SK-N-MC (cell line): ENCODE results near the gene LBX2.

Experiments used
- DNase-seq: peaks from one replicate; pipeline ENCODE4 v3.0.0-alpha.2; 2011; ENCODE audit warnings: low read depth, low spot score
- H3K27ac ChIP-seq: fragments of 200-600 bp; sonication (generic); 2 replicates; pipeline ENCODE4 v1.5.1; 2016; ENCODE audit warnings: mixed run types
- H3K36me3 ChIP-seq: fragments of 200-600 bp; sonication (generic); 2 replicates; pipeline ENCODE4 v1.6.1; 2017; ENCODE audit warnings: antibody characterized with exemption, low read length, mixed read lengths; ENCODE audit not compliant: insufficient read depth
- H3K4me3 ChIP-seq: fragments of 200-600 bp; sonication (generic); 2 replicates; pipeline ENCODE4 v1.5.1; 2016
- H3K9ac ChIP-seq: fragments of 200-600 bp; sonication (generic); 2 replicates; pipeline ENCODE4 v1.8.0; 2017; ENCODE audit warnings: mixed run types, mixed read lengths; ENCODE audit not compliant: insufficient read length
- H3K9me3 ChIP-seq: fragments of 200-600 bp; sonication (generic); 2 replicates; pipeline ENCODE4 v1.6.1; 2017; ENCODE audit warnings: low read depth, mild to moderate bottlenecking, antibody characterized with exemption, low read length, moderate library complexity, mixed read lengths
- EZH2 ChIP-seq: fragments of 200-600 bp; sonication (generic); IDR thresholded peaks from one replicate; pipeline ENCODE4 v1.6.1; 2017; ENCODE audit warnings: antibody characterized with exemption
- FOXP2 ChIP-seq: optimal IDR thresholded peaks from 2 replicates; pipeline ENCODE3; 2011; ENCODE audit warnings: mild to moderate bottlenecking, moderate library complexity; ENCODE audit not compliant: insufficient read depth; ENCODE audit errors: extremely low read length, control extremely low read depth
- POLR2AphosphoS5 ChIP-seq: IDR thresholded peaks from 2 replicates; pipeline ENCODE4 v1.6.1; 2012; ENCODE audit warnings: mild to moderate bottlenecking, low read depth, low read length, borderline replicate concordance

The LBX2 gene

DNA sequence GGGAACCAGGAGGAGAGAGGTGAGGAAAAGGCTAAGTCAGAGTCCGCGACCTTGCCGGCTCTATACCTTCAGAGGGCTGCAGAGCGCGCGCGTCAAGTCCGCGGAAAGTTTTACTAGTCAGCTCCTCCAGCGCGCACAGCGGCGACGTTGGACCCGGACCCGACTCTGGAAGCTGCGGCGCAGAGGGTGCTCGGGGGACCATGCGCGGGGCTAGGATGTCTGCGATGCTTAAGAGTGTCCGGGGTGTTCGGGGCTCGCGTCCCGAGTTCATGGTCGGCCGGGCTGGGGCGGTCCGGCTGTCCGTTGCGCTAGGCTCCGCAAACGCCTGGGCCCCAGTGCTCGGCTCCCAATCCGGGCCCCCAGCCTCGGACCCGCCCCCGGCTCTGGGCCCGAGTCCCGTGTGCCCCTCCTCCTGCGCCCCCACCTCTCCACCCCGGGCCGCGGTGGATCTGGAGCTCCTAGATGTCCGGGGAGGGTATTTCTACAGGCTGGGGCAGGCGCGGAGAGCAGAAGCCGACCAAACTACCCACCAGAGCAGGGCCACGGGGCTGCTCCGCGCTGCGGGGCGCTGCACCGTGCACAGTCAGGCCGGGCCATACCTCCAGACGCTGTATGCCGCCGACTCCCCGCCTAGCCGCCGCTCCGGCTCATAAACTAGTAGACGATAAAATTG, at the start of gene LBX2:
LBX2 (minus strand) TSS at position 337 of the 673 bp plus-strand sequence; CDS start at position 271, 66 bp downstream.
- Histone ChIP-seq H3K9me3 (no peaks in the 10 kb centered on the region), H3K9ac (peak within 1 kb of the TSS; percentile 64), H3K27ac (no peak within 1 kb of the TSS), H3K36me3 (no peaks in the 10 kb centered on the region), H3K4me3 (peak within 1 kb of the TSS; percentile 81)
- TF ChIP-seq EZH2 (no peak), FOXP2 (no peak), POLR2AphosphoS5 (no peak)
- no peak for DNase-seq

DNA sequence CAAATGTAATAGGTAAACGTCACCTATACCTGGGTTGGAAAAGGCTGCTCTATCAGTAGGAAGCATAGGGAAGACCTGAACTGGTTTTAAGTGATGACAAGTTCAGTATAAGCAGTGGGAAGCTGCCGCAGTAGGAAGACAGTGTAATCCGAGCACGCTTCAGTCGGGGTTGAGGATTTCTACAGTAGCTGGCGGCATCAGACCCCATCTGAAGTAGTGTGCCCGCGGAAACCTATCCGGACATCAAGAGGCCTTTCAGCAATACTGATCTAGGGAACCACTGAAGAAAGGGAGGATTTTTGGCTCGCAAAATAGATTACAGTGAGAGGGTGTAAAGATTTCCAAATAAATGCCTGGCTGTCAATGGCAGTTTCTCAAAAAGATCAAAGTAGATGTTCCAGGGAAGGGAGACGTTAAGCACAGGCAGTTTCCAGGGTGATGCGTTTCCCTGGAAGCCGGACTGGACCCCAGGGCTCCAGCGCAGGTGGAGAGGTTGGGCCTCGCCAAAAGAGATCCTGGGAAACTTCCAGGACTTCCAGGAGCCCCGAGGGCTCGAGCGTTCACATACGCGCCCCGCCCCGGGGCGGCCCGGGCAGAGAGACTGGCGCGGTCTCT, 49.0 kb upstream of the LBX2 start:
- TF ChIP-seq EZH2 (no peak), POLR2AphosphoS5 (no peak), FOXP2 (no peak)
- no peaks in the 10 kb centered on the region for H3K9me3 ChIP-seq
- no peak overlapping the region for H3K27ac ChIP-seq
- H3K9ac ChIP-seq: peak overlapping the region; percentile 59
- no peaks in the 10 kb centered on the region for H3K36me3 ChIP-seq
- no peak for DNase-seq
- peak overlapping the region; percentile 76 for H3K4me3 ChIP-seq

DNA sequence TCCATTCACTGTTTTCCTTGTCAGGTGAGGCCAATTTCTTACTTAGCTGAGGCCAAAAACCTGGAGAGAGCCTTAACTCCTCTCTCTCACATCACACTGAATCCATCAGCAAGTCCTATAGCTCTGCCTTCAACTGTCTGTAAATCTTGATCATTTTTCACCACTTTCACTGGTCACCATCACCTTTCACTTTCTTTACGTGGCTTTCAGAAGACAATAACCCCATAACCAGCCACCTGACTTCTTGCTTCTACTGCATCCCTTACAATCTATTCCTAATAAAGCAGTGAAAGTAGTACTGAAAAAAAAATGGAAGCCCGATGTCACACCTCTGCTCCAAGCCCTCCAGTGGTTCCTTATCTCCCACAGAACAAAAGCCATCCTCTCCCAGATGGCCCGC, 46.6 kb upstream of the LBX2 start:
- Histone ChIP-seq H3K36me3 (no peaks in the 10 kb centered on the region), H3K9me3 (no peaks in the 10 kb centered on the region), H3K9ac (no peak overlapping the region), H3K4me3 (no peak overlapping the region), H3K27ac (no peak overlapping the region)
- DNase-seq: no peak
- TF ChIP-seq FOXP2 (no peak), EZH2 (no peak), POLR2AphosphoS5 (no peak)

DNA sequence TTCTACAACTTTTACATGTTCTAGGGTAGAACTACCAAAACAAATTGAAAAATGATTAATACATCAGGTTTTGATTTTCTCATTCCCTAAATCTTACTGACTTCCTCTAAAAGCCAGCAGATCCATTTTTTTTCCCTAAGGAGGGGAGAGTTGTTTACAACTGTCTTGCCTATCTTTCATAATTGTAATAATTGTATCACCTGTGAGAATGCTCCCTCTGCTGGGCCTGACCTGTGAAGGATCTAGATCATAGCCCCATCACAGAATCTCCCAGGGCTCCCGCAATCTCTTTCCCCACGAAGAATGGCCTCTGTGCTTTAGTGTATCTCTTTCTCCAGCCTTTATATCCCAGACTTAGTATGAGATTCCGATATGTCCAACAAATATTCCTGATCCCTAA, 45.2 kb upstream of the LBX2 start:
- H3K9me3 ChIP-seq: no peaks in the 10 kb centered on the region
- no peaks in the 10 kb centered on the region for H3K36me3 ChIP-seq
- TF ChIP-seq FOXP2 (no peak), POLR2AphosphoS5 (no peak), EZH2 (no peak)
- no peak overlapping the region for H3K9ac ChIP-seq
- DNase-seq: no peak
- H3K27ac ChIP-seq: no peak overlapping the region
- H3K4me3 ChIP-seq: no peak overlapping the region

DNA sequence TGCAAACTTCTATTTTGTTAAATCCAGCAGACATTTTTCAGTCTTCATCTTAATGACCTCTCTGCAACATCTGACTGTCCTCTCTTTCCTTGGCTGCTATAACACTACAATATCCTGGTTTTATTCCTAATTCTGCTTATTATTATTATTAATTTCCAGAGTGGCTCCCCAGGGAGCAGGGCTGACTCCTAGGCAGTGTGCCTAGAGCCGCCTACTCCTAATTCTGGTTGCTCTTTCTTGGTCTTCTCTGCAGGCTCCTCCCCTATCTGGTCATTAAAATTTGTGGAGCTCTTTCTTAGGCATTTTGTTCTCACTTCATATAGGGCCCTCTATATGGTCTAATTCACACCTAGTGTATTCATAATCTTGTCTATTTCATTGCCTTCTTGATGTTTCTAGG, 43.6 kb upstream of the LBX2 start:
- TF ChIP-seq FOXP2: no peak
- no peak for TF ChIP-seq POLR2AphosphoS5
- Histone ChIP-seq H3K4me3 (no peak overlapping the region), H3K9ac (no peak overlapping the region), H3K27ac (no peak overlapping the region), H3K9me3 (no peaks in the 10 kb centered on the region), H3K36me3 (no peaks in the 10 kb centered on the region)
- no peak for DNase-seq

- Histone ChIP-seq H3K9ac (no peak overlapping the region), H3K4me3 (no peak overlapping the region), H3K27ac (no peak overlapping the region), H3K9me3 (no peaks in the 10 kb centered on the region), H3K36me3 (no peaks in the 10 kb centered on the region)
- TF ChIP-seq EZH2 (no peak), POLR2AphosphoS5 (no peak), FOXP2 (no peak)
- DNase-seq: no peak
Measured at GRCh38 chr2:74540291-74540690, 40.9 kb upstream of the LBX2 start.

DNA sequence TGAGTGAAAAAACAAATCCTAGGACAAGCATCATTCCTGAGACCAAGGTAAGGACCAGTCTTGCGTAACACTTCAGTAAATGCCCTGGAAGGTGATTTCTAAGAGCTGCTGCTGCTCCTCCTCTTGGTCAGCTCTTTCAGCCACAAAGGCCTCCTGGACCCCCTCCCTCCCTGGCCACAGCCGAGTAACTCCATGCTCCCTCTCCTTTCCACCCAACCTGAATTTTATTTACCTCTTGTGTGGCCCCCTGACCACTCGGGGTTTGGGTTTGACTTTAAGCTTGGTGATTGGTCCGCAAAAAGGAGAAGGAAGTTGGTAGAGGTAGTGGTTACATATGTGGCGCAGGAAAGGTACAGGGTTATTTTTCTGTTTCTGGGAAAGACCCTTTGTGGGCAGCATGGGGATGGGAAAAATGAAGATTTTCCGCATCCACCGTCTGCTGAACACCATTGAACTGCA, 39.5 kb upstream of the LBX2 start:
- no peak for DNase-seq
- H3K9ac ChIP-seq: no peak overlapping the region
- H3K4me3 ChIP-seq: no peak overlapping the region
- no peak for TF ChIP-seq FOXP2
- H3K36me3 ChIP-seq: no peaks in the 10 kb centered on the region
- no peak overlapping the region for H3K27ac ChIP-seq
- H3K9me3 ChIP-seq: no peaks in the 10 kb centered on the region

DNA sequence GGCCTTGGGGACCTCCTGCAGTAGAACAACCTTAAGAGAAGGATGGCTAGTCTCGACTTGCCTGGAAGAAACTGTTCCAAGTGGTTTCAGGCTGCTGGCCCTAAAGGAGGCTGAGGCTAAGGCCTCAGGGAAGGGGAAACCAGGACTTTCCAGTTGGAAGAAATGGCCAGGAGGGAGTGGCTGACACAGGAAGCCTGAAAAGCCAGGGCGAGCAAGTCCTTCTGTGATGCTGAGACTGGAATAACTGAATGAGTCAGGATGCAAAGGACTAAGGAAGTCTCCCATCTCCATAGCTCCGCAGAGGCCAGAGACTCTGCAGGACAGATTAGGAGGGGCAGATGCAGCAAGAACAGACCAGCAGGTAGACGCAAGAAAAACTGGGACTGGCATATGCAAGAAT, 37.7 kb upstream of the LBX2 start:
- Histone ChIP-seq H3K27ac (no peak overlapping the region), H3K36me3 (peaks cover 6% of the 10 kb centered on the region), H3K9me3 (no peaks in the 10 kb centered on the region), H3K9ac (no peak overlapping the region), H3K4me3 (no peak overlapping the region)
- no peak for TF ChIP-seq POLR2AphosphoS5
- TF ChIP-seq EZH2: no peak
- no peak for DNase-seq
